ENCODE results near the gene PEX11B. TPM values are rescaled to one million over a fixed set of nuclear protein-coding genes. Genes with fewer than 3 reads are reported as not detected.
A peak's percentile ranks its signal among the peaks of the same experiment; 100 is the strongest.

Gene PEX11B
- polyA plus RNA-seq, 4 donors: 30.6 to 41.2 (median 33.5) TPM

DNA sequence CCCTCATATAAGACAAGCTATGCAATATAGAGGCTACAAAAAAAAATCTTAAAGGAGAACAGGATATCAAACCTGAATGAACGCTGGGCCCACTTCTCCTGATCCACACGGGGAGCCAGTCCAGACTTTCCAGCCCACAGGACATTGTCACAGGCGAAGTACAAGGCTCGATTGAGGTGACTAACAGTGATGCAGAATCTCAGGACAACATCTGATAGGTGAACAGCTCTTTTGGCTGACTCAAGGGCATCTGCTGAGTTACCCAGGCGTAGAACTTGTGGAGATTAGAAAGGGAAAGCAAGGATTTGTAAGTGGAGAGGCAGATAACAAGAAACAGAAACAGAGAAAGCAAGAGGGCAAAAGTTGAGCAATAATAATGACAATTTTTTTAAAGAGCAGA is 1.8 kb downstream of the PEX11B start:
- no peak overlapping the region for H3K4me3 ChIP-seq (ENCODE audit: low read depth in 1 of 3, low read length in 3 of 3)
- WGBS, 3 donors: 65 to 77% (median 67%) methylated on average over 5 of the region's 5 CpGs
- FAIRE-seq (no peak), DNase-seq (no peak)
- H3K27ac ChIP-seq (ENCODE audit: low read depth in 1 of 3, low read length in 2 of 3): no peak overlapping the region
- H3K9me3 ChIP-seq (ENCODE audit: control insufficient read depth in 2 of 2, insufficient read depth in 1 of 2, low read depth in 1 of 2, low read length in 1 of 2): no peaks in the 10 kb centered on the region
- H3K36me3 ChIP-seq (ENCODE audit: control insufficient read depth in 3 of 3, insufficient read depth in 2 of 3, low read depth in 1 of 3, low read length in 3 of 3): peaks cover 4 to 20% (median 8%) of the 10 kb centered on the region in 3 donors
- peaks cover 0 to 18% (median 4%) of the 10 kb centered on the region in 3 donors for H3K4me1 ChIP-seq (ENCODE audit: control insufficient read depth in 3 of 3, insufficient read depth in 2 of 3, low read depth in 1 of 3, low read length in 2 of 3)
- no peaks in the 10 kb centered on the region for H3K27me3 ChIP-seq (ENCODE audit: control insufficient read depth in 3 of 3, insufficient read depth in 3 of 3, low read length in 3 of 3)

GRCh38 chr1:145912128-145912641 is 6.3 kb downstream of the PEX11B start:
- H3K9me3 ChIP-seq (ENCODE audit: control insufficient read depth in 2 of 2, insufficient read depth in 1 of 2, low read depth in 1 of 2, low read length in 1 of 2): no peaks in the 10 kb centered on the region
- H3K27ac ChIP-seq (ENCODE audit: low read depth in 1 of 3, low read length in 2 of 3): no peak overlapping the region
- DNase-seq (no peak), FAIRE-seq (no peak)
- H3K4me3 ChIP-seq (ENCODE audit: low read depth in 1 of 3, low read length in 3 of 3): no peak overlapping the region
- H3K27me3 ChIP-seq (ENCODE audit: control insufficient read depth in 3 of 3, insufficient read depth in 3 of 3, low read length in 3 of 3): no peaks in the 10 kb centered on the region
- H3K36me3 ChIP-seq (ENCODE audit: control insufficient read depth in 3 of 3, insufficient read depth in 2 of 3, low read depth in 1 of 3, low read length in 3 of 3): peaks cover 6 to 22% (median 8%) of the 10 kb centered on the region in 3 donors
- 83 to 86% (median 84%) methylated on average over 11 of the region's 11 CpGs for WGBS, 3 donors
- H3K4me1 ChIP-seq (ENCODE audit: control insufficient read depth in 3 of 3, insufficient read depth in 2 of 3, low read depth in 1 of 3, low read length in 2 of 3): no peaks in the 10 kb centered on the region

DNA sequence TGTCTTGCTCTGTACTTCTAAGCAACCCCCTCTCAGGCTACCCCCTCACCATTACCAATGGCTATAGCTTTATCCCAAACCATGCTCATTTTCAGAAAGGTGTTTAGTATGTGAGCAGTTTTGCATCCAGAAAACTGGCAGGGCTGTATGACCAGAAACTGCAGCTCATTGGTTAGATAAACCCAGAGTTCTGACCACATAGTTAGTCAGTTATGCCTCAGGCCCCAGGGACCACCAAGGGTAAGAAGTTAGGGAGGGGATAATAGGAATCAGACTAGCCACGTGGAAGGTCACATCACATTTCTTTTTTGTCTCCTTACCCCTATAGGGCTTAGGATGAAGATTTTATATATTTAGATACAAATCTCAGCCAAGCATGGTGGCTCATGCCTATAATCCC is 9.9 kb downstream of the PEX11B start:
- Histone ChIP-seq H3K27ac (ENCODE audit: low read depth in 1 of 3, low read length in 2 of 3) (no peak overlapping the region), H3K4me3 (ENCODE audit: low read depth in 1 of 3, low read length in 3 of 3) (no peak overlapping the region), H3K9me3 (ENCODE audit: control insufficient read depth in 2 of 2, insufficient read depth in 1 of 2, low read depth in 1 of 2, low read length in 1 of 2) (no peaks in the 10 kb centered on the region), H3K27me3 (ENCODE audit: control insufficient read depth in 3 of 3, insufficient read depth in 3 of 3, low read length in 3 of 3) (no peaks in the 10 kb centered on the region), H3K36me3 (ENCODE audit: control insufficient read depth in 3 of 3, insufficient read depth in 2 of 3, low read depth in 1 of 3, low read length in 3 of 3) (peaks cover 6 to 8% (median 8%) of the 10 kb centered on the region in 3 donors), H3K4me1 (ENCODE audit: control insufficient read depth in 3 of 3, insufficient read depth in 2 of 3, low read depth in 1 of 3, low read length in 2 of 3) (no peaks in the 10 kb centered on the region)
- DNase-seq (no peak), FAIRE-seq (no peak)
- 65 to 86% (median 80%) methylated on average over 1 of the region's 1 CpG for WGBS, 3 donors

DNA sequence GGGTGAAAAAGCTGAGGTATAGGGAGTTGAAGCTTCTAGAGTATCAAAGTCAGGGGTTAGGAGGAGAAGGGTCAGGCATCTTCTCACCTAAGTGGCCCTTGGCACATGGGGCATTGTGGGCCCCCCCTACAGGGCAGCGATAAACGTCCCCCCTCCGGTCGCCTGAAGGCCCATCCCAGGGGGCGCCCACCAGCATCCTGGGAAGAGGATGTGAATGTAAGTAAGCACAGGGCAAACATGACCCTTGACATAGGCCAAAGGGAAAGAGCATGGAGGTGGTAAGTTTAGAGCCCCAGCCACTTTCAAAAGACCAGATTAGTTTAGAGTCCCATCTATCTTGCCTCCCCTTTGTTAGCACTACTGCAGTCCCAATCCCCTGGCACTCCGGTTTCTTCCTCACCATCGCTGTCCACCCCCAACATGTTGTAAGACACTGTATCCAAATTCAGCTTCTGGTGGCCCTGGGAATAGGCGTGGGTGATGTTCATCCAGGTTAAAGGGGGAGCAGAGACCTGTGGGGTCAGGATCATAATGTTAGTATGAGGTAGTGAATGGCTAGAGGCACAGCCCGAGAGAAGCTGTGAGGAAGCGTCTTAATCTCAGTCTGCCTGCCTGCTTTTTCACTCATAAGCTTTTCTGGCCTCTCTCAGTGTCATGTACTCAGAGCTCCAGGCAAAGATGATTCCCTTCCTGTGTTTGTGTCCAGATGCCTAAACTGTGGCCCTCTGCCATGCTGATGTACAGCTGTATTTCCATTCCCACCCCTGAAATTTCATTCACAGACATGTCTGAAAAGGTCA is 11.4 kb downstream of the PEX11B start:
- Histone ChIP-seq H3K36me3 (ENCODE audit: control insufficient read depth in 3 of 3, insufficient read depth in 2 of 3, low read depth in 1 of 3, low read length in 3 of 3) (peaks cover 3 to 7% (median 6%) of the 10 kb centered on the region in 3 donors), H3K9me3 (ENCODE audit: control insufficient read depth in 2 of 2, insufficient read depth in 1 of 2, low read depth in 1 of 2, low read length in 1 of 2) (no peaks in the 10 kb centered on the region), H3K27me3 (ENCODE audit: control insufficient read depth in 3 of 3, insufficient read depth in 3 of 3, low read length in 3 of 3) (no peaks in the 10 kb centered on the region), H3K4me1 (ENCODE audit: control insufficient read depth in 3 of 3, insufficient read depth in 2 of 3, low read depth in 1 of 3, low read length in 2 of 3) (no peaks in the 10 kb centered on the region), H3K27ac (ENCODE audit: low read depth in 1 of 3, low read length in 2 of 3) (peak overlapping the region in 1 of 3 donors; percentile 22), H3K4me3 (ENCODE audit: low read depth in 1 of 3, low read length in 3 of 3) (no peak overlapping the region)
- no peak for DNase-seq
- 77 to 93% (median 85%) methylated on average over 10 of the region's 10 CpGs for WGBS, 3 donors
- FAIRE-seq: no peak

DNA sequence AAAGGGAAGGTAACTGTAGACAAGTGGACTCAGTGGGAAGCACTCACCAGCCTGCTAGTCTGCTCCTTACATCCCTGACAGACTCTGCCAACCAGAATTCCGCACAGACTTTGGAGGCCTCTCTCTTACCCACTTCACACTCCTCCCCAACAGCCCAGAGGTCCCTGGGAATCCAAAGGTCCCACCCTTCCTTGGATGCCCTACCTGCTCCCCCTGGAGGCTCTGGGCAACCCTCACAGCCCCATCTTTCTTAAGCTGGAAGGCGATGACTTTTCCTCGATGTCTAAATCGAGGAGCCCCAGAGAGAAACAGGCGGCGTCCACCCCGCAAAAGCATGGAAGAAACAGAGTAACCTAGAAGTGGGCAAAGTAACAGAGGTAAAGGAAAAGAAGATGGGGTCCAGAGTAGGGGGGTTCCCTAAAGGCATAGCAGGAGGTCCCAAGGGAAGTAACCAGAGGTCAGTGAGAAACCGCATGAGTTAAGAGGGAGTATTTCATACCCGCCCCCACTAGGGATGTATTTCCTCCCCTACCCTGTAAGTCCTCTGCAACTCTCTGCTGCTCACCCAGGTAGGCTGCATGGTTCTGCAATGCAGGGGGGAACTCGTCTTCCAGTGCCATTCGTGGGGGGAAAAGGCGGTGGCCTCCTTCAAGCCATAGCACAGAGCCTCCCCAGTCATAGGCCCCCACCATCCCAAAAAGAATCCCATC is 17.1 kb downstream of the PEX11B start:
- WGBS, 3 donors: 87 to 93% (median 88%) methylated on average over 12 of the region's 12 CpGs
- Histone ChIP-seq H3K36me3 (ENCODE audit: control insufficient read depth in 3 of 3, insufficient read depth in 2 of 3, low read depth in 1 of 3, low read length in 3 of 3) (no peaks in the 10 kb centered on the region), H3K4me1 (ENCODE audit: control insufficient read depth in 3 of 3, insufficient read depth in 2 of 3, low read depth in 1 of 3, low read length in 2 of 3) (no peaks in the 10 kb centered on the region), H3K4me3 (ENCODE audit: low read depth in 1 of 3, low read length in 3 of 3) (no peak overlapping the region), H3K27me3 (ENCODE audit: control insufficient read depth in 3 of 3, insufficient read depth in 3 of 3, low read length in 3 of 3) (no peaks in the 10 kb centered on the region), H3K9me3 (ENCODE audit: control insufficient read depth in 2 of 2, insufficient read depth in 1 of 2, low read depth in 1 of 2, low read length in 1 of 2) (no peaks in the 10 kb centered on the region), H3K27ac (ENCODE audit: low read depth in 1 of 3, low read length in 2 of 3) (no peak overlapping the region)
- FAIRE-seq (no peak), DNase-seq (no peak)

DNA sequence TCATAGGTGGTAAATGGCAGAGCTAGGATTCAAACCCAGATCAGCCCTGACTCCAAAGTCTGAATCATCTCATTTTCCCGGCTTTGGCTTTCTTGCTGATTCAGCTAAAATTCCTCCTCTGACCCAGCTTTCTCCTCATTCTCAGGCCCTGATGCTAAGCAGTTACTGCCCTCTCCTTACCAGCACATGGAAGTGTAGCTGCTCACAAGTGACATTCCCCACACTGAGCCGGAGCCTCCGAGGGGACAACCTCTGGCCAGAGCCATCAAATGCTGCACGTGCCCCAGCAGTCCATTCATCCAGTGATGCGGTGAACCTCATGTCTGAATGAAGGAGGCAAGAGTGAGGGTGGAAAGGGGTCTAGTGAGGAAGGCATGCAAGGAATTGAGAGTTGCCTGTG is 19.8 kb downstream of the PEX11B start:
- Histone ChIP-seq H3K27ac (ENCODE audit: low read depth in 1 of 3, low read length in 2 of 3) (no peak overlapping the region), H3K27me3 (ENCODE audit: control insufficient read depth in 3 of 3, insufficient read depth in 3 of 3, low read length in 3 of 3) (no peaks in the 10 kb centered on the region), H3K9me3 (ENCODE audit: control insufficient read depth in 2 of 2, insufficient read depth in 1 of 2, low read depth in 1 of 2, low read length in 1 of 2) (no peaks in the 10 kb centered on the region), H3K36me3 (ENCODE audit: control insufficient read depth in 3 of 3, insufficient read depth in 2 of 3, low read depth in 1 of 3, low read length in 3 of 3) (no peaks in the 10 kb centered on the region), H3K4me3 (ENCODE audit: low read depth in 1 of 3, low read length in 3 of 3) (no peak overlapping the region), H3K4me1 (ENCODE audit: control insufficient read depth in 3 of 3, insufficient read depth in 2 of 3, low read depth in 1 of 3, low read length in 2 of 3) (no peaks in the 10 kb centered on the region)
- no peak for FAIRE-seq
- DNase-seq: no peak
- 77 to 89% (median 87%) methylated on average over 5 of the region's 5 CpGs for WGBS, 3 donors

DNA sequence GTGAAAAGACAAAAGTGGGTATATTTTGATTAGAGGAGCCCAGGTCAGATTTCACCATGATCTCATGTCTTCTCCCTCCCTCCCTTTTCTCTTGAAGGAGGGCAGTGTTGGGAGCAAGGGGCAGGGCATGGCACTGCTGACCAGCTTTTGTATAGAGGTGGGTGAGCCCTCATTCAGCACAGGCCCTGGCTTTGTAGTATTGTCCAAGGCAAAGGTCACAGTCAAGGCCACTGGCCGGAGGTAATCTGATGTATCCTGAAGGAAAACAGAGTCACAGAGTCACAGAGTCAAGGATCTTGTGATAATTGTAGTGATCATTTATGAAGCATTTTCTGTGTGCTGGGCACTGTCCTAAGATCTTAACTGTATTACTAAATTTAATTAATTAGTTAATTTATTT is 20.5 kb downstream of the PEX11B start:
- DNase-seq (no peak), FAIRE-seq (no peak)
- no peak overlapping the region for H3K4me3 ChIP-seq (ENCODE audit: low read depth in 1 of 3, low read length in 3 of 3)
- H3K4me1 ChIP-seq (ENCODE audit: control insufficient read depth in 3 of 3, insufficient read depth in 2 of 3, low read depth in 1 of 3, low read length in 2 of 3): no peaks in the 10 kb centered on the region
- 72 to 84% (median 80%) methylated on average over 1 of the region's 1 CpG for WGBS, 3 donors
- no peaks in the 10 kb centered on the region for H3K27me3 ChIP-seq (ENCODE audit: control insufficient read depth in 3 of 3, insufficient read depth in 3 of 3, low read length in 3 of 3)
- no peaks in the 10 kb centered on the region for H3K9me3 ChIP-seq (ENCODE audit: control insufficient read depth in 2 of 2, insufficient read depth in 1 of 2, low read depth in 1 of 2, low read length in 1 of 2)
- no peaks in the 10 kb centered on the region for H3K36me3 ChIP-seq (ENCODE audit: control insufficient read depth in 3 of 3, insufficient read depth in 2 of 3, low read depth in 1 of 3, low read length in 3 of 3)
- H3K27ac ChIP-seq (ENCODE audit: low read depth in 1 of 3, low read length in 2 of 3): no peak overlapping the region

DNA sequence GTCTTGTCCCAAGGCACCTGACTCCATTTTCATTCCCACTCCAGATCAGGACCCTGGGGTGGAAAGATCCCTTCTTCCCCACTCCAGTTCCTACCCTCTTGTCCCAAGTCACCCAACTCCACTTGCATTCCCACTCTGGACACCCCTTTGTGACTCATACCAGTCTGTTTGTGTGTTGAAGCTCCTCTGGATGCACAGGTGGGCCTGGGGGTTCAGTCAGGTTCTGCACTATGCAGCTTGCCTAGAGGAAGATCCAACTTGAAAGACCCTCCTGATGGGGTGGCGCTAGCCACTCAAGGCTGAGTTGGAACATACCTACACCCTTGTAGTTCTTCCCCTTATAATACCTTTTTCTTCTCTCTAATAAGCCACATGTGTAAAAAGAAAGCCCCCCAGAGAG is 23.0 kb downstream of the PEX11B start:
- Histone ChIP-seq H3K27ac (ENCODE audit: low read depth in 1 of 3, low read length in 2 of 3) (no peak overlapping the region), H3K27me3 (ENCODE audit: control insufficient read depth in 3 of 3, insufficient read depth in 3 of 3, low read length in 3 of 3) (no peaks in the 10 kb centered on the region), H3K4me1 (ENCODE audit: control insufficient read depth in 3 of 3, insufficient read depth in 2 of 3, low read depth in 1 of 3, low read length in 2 of 3) (peaks cover 0 to 21% (median 11%) of the 10 kb centered on the region in 3 donors), H3K9me3 (ENCODE audit: control insufficient read depth in 2 of 2, insufficient read depth in 1 of 2, low read depth in 1 of 2, low read length in 1 of 2) (no peaks in the 10 kb centered on the region), H3K4me3 (ENCODE audit: low read depth in 1 of 3, low read length in 3 of 3) (no peak overlapping the region), H3K36me3 (ENCODE audit: control insufficient read depth in 3 of 3, insufficient read depth in 2 of 3, low read depth in 1 of 3, low read length in 3 of 3) (no peaks in the 10 kb centered on the region)
- DNase-seq (no peak), FAIRE-seq (no peak)
- 88 to 100% (median 95%) methylated on average over 1 of the region's 1 CpG for WGBS, 3 donors

All from small intestine (tissue), 7 donors.